Measurements from ENCODE around the gene MTMR12. TPM values are rescaled to one million over a fixed set of nuclear protein-coding genes. Genes with fewer than 3 reads are reported as not detected.

Gene MTMR12
- polyA plus RNA-seq, 4 donors = 30.5 to 41.5 (median 37.1) TPM

DNA sequence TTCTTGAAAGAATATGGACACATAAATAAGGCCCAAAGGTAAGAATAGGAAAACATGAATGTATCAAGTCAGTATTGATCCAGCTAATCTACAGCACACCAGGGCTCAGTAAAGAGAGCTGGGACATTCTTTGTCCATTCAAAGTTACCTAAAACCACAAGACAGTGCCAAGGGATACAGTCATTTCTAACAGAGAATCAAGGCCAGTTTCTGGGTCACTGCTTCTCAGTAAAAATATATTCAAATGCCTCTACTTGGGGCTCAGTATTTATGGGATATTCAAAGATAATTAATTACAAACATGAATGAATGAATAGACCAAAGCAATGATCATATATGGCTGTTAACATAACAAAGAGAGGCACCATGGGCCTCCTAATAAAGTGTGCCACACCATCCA lies 34.9 kb downstream of the MTMR12 start:
- no peak for DNase-seq (ENCODE audit: low read depth in 4 of 4, low spot score in 3 of 4)

GRCh38 chr5:32276173-32276853 lies 36.4 kb downstream of the MTMR12 start:
- DNase-seq (ENCODE audit: low read depth in 4 of 4, low spot score in 3 of 4) = no peak

GRCh38 chr5:32275396-32275741 lies 37.4 kb downstream of the MTMR12 start:
- DNase-seq (ENCODE audit: low read depth in 4 of 4, low spot score in 3 of 4) = no peak

DNA sequence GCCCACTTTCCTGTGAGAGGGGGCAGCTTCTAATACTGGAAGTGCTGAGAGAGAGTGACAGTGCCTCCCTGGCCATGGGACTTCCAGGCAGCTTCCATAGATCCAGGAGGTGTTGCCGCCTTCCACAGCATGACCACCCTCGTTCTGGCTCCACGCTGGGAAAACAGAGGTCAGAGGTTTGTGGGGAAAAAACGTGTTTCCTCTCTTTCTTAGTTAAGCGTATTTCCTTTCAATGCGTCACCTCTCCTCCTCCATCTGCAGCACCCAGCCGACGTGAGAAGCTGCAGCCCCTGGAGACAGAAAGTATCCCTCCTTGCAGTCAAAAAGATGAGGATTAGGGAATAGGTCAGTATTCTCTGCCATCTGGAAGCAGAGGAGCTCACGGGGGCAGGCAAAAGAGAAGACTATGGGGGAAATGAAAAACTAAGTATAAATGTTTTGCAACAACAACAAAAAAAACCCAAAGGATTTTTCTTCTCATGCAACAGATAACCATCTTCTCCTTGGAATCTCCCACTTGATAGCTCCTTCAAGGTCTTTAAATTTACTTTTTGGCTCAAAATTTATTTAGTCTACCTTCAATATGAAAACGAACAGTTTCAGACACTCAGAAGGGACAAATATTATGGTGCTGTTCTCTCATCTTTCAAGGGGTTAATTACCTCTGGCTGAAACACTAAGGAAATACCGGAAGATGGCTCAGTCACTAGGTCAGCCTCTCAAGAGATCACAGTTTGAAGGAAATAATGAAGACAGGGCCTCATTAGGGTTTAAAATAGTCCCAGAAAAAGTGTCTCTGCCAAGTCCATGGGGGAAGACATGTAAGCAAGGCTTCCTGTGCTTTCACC lies 38.0 kb downstream of the MTMR12 start:
- no peak for DNase-seq (ENCODE audit: low read depth in 4 of 4, low spot score in 3 of 4)

DNA sequence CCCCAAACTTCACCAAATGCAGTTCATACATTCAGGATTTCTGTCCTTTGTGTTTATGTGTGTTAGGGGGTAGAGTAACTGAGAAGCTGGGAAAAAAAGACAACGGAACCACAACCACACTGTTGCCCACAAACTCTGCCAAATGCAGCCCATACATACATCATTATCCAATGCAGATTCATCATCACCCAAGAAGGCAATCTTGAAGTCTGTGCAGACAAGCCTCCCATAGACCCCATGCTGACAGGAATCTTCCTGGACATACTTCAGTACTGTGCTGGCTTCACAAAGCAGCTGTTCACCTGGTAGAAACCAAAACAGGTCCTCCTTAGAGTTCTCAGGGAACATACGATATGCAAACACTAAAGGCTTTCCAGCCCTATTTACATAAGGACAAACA lies 38.9 kb downstream of the MTMR12 start:
- DNase-seq (ENCODE audit: low read depth in 4 of 4, low spot score in 3 of 4) = no peak

DNA sequence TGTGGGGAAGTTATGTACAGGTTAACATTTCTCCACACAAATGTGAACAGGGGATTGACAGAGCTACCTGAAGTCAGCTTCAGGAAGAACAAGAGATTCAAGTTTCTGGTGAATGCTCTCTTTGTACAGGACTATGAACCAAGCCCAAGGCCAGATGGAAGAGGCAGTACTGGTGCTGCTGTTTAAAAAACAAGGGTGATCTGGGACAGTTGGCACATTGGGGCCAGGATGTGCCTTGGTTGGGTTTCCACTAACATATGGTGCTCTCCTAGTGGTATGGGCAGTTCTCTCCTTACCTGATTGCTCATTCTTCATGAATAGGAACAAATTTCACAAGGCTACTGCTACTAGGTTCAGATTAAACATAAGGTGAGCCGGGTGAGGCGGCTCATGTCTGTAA lies 40.0 kb downstream of the MTMR12 start:
- DNase-seq (ENCODE audit: low read depth in 4 of 4, low spot score in 3 of 4) = no peak

DNA sequence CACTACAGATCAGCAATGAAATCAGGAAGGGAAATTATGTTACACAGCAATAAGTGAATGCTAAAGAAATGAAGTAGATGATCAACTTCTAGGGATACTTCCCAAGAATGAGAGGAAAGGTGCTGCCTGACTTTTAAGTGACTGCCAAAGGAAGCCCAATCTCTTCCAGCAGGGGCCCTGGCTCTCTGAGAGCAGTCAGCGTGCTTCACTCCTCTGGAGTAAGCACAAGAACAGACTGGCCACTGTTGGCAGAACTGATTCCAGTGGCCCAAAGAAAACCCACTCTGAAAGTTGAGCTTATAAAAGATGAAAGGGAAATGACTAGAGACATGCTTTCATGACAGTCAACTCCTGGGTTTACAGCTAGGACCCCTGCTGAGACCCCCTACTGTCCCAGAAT lies 41.8 kb downstream of the MTMR12 start:
- DNase-seq (ENCODE audit: low read depth in 4 of 4, low spot score in 3 of 4) = no peak

GRCh38 chr5:32270178-32270577 lies 42.6 kb downstream of the MTMR12 start:
- no peak for DNase-seq (ENCODE audit: low read depth in 4 of 4, low spot score in 3 of 4)

- DNase-seq (ENCODE audit: low read depth in 4 of 4, low spot score in 3 of 4) = no peak
Observed at GRCh38 chr5:32265902-32266301, 46.8 kb downstream of the MTMR12 start.

DNA sequence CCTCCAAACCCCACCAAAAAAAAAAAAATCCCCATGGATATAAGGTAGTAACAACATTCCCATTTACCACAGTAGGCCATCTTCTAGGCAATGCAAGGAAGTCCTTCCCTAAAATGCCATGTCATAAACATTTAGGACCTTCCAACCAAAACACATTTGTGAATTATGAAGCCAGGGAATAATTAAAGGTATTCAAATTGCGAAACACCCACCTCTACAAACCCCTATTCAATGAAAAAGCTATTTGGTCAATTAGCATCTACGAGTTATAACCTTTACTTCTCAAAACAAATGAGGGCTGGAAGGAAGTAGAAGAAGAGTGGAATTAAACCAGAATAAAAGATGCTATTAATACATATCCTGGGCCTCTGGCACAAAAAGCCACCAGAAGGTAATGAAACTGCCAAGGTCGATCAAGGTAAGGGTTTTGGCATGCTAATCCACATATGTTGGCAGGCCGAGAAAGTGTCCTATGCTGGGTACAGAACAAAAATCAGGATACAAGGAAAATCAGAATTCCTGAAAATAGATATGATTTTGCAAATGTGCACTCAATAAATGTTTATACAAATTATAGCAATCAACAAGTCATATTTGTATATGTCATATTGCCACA lies 47.7 kb downstream of the MTMR12 start:
- DNase-seq (ENCODE audit: low read depth in 4 of 4, low spot score in 3 of 4) = no peak

DNA sequence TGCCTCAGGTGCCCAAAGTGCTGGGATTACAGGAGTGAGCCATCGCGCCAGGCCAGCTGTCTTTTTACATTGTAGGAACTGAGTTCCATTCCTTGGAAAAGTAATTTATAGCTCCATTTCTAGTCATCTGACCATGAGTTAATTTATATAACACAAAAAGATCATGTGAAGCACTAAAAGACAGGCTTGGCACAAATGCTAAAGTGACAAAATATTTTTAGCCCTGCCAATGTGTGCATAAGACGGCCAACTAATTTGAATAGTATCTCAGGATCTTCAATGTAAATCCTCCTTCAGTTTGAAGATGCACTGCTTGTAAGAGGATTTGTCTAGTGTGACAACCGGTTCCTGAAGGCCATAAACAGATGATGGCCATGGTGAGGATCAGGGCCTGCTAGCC lies 49.1 kb downstream of the MTMR12 start:
- no peak for DNase-seq (ENCODE audit: low read depth in 4 of 4, low spot score in 3 of 4)

DNA sequence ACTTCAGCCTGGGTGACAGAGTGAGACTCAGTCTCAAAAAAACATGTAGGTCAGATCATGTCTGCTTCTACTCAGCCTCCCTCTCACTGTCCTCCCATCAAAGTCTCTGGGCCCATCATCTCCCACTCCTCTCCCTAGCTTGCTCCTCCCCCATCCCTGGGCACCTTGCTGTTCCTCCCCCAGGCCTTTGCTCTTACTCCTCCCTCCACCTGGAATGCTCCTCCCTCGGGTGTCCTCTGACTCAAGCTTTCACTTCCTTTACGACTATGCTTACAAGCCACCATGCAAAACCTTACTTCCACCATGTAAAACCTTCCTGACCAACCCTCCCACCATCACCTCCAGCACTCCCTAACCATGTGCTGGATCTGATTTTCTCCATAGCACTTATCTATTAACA lies 51.5 kb downstream of the MTMR12 start:
- DNase-seq (ENCODE audit: low read depth in 4 of 4, low spot score in 3 of 4) = no peak

DNA sequence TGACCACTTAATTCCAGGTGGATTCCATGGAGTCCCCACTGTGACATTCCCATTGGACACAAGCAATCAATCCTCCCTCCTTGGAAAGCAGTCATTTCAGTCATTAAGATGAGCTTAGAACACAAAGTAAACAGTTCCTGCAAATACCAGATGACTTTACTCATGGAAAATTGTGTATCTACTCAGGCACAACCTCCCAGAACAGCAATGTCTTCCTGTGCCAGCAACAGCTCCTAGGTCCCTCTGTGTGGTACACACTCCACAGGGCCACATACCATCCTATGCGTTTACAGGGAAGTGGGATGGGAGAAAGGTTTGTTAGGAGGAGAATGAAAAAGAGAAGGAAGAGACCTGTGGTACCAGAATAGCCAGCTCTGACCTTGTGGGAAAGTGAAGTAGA lies 53.7 kb downstream of the MTMR12 start:
- DNase-seq (ENCODE audit: low read depth in 4 of 4, low spot score in 3 of 4) = no peak

- DNase-seq (ENCODE audit: low read depth in 4 of 4, low spot score in 3 of 4) = no peak
Observed at GRCh38 chr5:32258424-32258823, 54.3 kb downstream of the MTMR12 start.

GRCh38 chr5:32255540-32255900 lies 57.2 kb downstream of the MTMR12 start:
- DNase-seq (ENCODE audit: low read depth in 4 of 4, low spot score in 3 of 4) = no peak

DNA sequence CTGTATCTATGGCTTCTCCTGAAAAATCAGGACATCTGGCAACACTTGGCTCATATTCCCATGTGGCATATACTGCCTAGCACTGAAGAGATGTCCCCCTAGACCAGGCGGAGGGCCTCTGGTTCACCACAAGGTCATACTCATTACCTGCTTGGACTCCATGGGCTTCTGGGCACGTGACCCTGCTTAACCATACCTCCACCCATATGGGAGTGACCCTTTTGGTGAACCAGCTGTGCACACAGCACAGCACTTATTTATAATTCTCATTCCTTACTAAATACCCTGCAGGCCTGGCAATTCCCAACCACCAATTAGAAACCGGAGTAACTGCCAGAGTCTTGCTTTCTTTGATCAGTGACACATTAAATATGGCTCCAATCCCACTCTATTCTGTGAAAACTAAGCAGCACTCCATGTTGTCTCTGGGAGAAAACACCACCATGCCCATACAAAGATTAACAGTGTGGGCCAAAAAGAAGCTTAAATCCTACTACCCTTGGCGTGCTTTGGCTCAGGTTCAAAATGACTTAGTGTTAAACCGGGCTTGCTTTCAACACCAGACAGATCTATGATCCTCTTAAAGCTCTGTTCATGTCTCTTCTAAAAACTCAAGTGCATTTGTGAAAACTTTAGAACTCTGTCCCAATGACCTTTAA lies 57.7 kb downstream of the MTMR12 start:
- DNase-seq (ENCODE audit: low read depth in 4 of 4, low spot score in 3 of 4) = no peak

- DNase-seq (ENCODE audit: low read depth in 4 of 4, low spot score in 3 of 4) = no peak
Observed at GRCh38 chr5:32251871-32252458, 60.8 kb downstream of the MTMR12 start.

GRCh38 chr5:32249668-32250067 lies 63.1 kb downstream of the MTMR12 start:
- no peak for DNase-seq (ENCODE audit: low read depth in 4 of 4, low spot score in 3 of 4)

DNA sequence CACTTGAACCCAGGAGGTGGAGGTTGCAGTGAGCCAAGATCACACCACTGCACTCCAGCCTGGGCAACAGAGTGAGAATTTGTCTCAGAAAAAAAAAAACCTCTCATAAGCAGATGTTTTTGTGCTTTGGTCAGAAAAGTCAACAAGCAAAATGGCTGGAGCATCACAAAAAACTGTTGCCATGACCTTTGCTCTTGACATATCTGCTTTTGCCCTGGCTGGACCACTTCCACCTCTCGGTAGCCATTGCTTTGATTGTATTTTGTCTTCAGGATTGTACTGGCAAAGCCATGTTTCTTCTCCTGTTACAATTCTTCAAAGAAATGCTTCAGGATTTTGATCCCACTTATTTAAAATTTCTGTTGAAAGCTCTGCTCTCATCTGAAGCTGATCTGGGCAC lies 67.0 kb downstream of the MTMR12 start:
- no peak for DNase-seq (ENCODE audit: low read depth in 4 of 4, low spot score in 3 of 4)

DNA sequence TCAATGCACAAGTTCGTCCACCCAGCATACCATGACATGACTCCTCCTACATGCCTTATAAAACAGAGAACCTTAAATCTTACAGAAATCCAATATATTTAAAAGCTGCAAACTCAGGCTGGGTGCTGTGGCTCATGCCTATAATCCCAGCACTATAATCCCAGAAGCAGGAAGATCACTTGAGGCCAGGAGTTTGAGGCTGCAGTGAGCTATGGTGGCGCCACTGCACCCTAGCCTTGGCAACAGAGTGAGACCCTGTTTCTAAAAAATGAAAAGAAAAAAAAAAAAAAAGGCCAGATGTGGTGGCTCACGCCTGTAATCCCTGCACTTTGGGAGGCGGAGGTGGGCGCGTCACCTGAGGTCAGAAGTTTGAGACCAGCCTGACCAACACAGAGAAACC lies 68.7 kb downstream of the MTMR12 start:
- DNase-seq (ENCODE audit: low read depth in 4 of 4, low spot score in 3 of 4) = no peak

All from right renal pelvis (tissue), 4 donors.